GM12872 (cell line): ENCODE measurements around the gene PRB3.

Source experiments
- TF ChIP-seq, protein P1 (sequence below): IDR thresholded peaks from 3 replicates; pipeline ENCODE4 v1.5.1; 2011; ENCODE audit warnings: low read depth, mild to moderate bottlenecking, low read length, moderate library complexity; ENCODE audit not compliant: insufficient read depth

The PRB3 gene

GRCh38 chr12:11240348-11240930, 29.1 kb downstream of the PRB3 start:
- TF ChIP-seq, protein P1, sequence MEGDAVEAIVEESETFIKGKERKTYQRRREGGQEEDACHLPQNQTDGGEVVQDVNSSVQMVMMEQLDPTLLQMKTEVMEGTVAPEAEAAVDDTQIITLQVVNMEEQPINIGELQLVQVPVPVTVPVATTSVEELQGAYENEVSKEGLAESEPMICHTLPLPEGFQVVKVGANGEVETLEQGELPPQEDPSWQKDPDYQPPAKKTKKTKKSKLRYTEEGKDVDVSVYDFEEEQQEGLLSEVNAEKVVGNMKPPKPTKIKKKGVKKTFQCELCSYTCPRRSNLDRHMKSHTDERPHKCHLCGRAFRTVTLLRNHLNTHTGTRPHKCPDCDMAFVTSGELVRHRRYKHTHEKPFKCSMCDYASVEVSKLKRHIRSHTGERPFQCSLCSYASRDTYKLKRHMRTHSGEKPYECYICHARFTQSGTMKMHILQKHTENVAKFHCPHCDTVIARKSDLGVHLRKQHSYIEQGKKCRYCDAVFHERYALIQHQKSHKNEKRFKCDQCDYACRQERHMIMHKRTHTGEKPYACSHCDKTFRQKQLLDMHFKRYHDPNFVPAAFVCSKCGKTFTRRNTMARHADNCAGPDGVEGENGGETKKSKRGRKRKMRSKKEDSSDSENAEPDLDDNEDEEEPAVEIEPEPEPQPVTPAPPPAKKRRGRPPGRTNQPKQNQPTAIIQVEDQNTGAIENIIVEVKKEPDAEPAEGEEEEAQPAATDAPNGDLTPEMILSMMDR: no peak

- TF ChIP-seq, protein P1: no peak
Observed at GRCh38 chr12:11238275-11238674, 31.2 kb downstream of the PRB3 start.

DNA sequence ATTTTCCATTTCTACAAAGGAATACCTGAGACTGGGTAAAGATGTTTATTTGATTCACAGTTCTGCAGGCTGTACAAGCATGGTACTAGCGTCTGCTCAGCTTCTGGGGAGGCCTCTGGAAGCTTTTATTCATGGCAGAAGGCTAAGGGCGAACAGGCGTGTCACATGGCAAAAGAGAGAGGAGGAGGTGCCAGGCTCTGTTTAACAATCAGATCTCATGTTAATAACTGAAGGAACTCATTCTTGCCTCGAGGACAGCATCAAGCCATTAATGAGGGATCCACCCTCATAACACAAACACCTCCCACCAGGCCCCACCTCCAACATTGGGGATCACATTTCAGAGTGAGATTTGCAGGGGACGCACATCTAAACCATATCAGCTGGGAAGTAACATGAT, 36.0 kb downstream of the PRB3 start:
- TF ChIP-seq, protein P1: no peak

GRCh38 chr12:11228296-11228879, 41.1 kb downstream of the PRB3 start:
- TF ChIP-seq, protein P1: peak; percentile 85

DNA sequence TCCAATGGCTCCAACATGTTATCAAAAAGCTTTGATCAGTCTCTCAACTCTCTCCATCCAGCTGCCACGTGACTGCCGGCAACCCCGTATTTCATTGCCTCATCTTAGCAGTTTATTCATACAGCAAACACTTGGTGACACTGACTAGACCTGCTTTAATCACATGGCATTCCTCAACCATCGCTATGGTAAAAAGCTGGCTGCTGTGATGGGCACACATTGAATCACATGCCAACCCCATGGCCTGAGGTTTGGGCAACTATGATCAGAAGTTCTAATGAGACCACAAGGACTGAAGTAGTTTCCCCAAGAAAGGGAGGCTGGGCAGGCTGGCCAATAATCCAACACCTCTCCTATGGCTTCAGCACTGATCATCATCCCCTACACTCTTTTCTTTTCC, 42.1 kb downstream of the PRB3 start:
- TF ChIP-seq, protein P1: no peak
